ENCODE measurements around the gene NTM. TPM values are rescaled to one million over a fixed set of nuclear protein-coding genes. Genes with fewer than 3 reads are reported as not detected.

The NTM gene
- polyA plus RNA-seq, 1 donor (not counting 4 experiments of a cell fraction or from before 2014, with no cell fraction given), result 47.9 TPM

DNA sequence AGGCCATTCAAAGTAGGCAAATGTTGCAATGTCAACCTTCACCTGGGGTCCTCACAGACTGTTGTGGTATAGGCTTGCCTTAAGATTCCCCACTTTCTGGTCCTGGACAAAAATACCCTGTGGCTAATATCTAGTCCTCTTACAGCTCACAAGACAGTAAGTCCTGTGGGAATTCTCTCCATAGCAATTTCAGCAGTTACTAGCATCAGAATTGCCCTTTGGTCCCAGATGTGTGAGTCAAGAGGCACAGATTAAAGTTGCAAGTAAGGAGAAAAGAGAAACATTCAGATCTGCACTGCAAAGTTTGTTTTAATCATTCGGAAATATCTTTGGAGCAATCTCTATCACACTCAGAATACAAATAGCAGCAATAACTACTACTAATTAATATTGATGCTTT lies 420.2 kb downstream of the NTM start:
- FAIRE-seq (no peak), DNase-seq (ENCODE audit: low read depth, low spot score) (no peak)
- H3K9me1 ChIP-seq (ENCODE audit: control insufficient read depth, extremely low read depth, insufficient read depth, low read length), result no peaks in the 10 kb centered on the region
- no peaks in the 10 kb centered on the region for H4K20me1 ChIP-seq (ENCODE audit: control insufficient read depth, extremely low read depth, insufficient read depth, low read length)
- no peaks in the 10 kb centered on the region for H3K9me3 ChIP-seq (ENCODE audit: control insufficient read depth, low read depth, low read length)
- H3K79me2 ChIP-seq (ENCODE audit: control insufficient read depth, insufficient read depth, low read length), result no peaks in the 10 kb centered on the region
- H3K4me3 ChIP-seq (ENCODE audit: control insufficient read depth in 2 of 3, extremely low read depth in 1 of 3, insufficient read depth in 2 of 3, low read depth in 1 of 3, low read length in 3 of 3), result no peak overlapping the region
- no peak for TF ChIP-seq EZH2 (IDR thresholded peaks at IDR 0.05; ENCODE audit: low read length)
- no peak for TF ChIP-seq CTCF (optimal IDR thresholded peaks at IDR 0.05 in 1 of 3, IDR thresholded peaks at IDR 0.05 in 1 of 3, conservative IDR thresholded peaks at IDR 0.05 in 1 of 3; ENCODE audit: extremely low read depth in 1 of 3, insufficient read depth in 2 of 3, low read length in 3 of 3)
- H3K4me1 ChIP-seq (ENCODE audit: control insufficient read depth, extremely low read depth, insufficient read depth, low read length), result no peaks in the 10 kb centered on the region
- H3K27me3 ChIP-seq (ENCODE audit: control insufficient read depth, extremely low read depth, insufficient read depth, low read length), result no peaks in the 10 kb centered on the region
- no peak overlapping the region for H3K4me2 ChIP-seq (ENCODE audit: control insufficient read depth, extremely low read depth, insufficient read depth, low read depth, low read length)
- no peak overlapping the region for H2AFZ ChIP-seq (ENCODE audit: control insufficient read depth, low read length)
- H3K27ac ChIP-seq (ENCODE audit: control insufficient read depth, insufficient read depth, low read length), result no peak overlapping the region
- H3K36me3 ChIP-seq (ENCODE audit: control insufficient read depth in 2 of 2, extremely low read depth in 1 of 2, insufficient read depth in 2 of 2, low read length in 2 of 2), result no peaks in the 10 kb centered on the region
- H3K9ac ChIP-seq (ENCODE audit: control insufficient read depth, extremely low read depth, insufficient read depth, low read length), result no peak overlapping the region
- dilution Hi-C loops (cut with MboI; ENCODE audit: extremely low pct_ligation_motif_present, low sequenced_read_pairs), result no loop called here

DNA sequence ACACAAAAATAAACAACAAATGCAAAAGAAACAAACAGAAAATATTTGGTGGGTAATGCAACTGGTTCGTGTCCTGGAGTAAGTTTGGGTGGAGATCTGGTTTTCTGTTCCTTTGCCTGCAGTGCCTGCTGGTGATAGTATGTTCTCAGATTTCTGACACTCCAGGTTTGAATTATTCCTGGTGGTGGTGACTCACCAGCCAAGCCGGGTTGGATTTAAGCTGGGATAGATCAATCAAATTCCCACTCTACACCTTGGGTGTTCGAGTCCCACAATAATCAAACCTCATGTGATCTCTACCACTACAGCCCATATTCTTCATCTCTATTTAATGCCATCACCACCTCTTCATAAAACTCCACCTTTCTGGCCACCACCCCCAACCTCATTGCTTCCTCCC lies 421.8 kb downstream of the NTM start:
- Histone ChIP-seq H3K79me2 (ENCODE audit: control insufficient read depth, insufficient read depth, low read length) (no peaks in the 10 kb centered on the region), H3K4me2 (ENCODE audit: control insufficient read depth, extremely low read depth, insufficient read depth, low read depth, low read length) (no peak overlapping the region), H3K9me3 (ENCODE audit: control insufficient read depth, low read depth, low read length) (no peaks in the 10 kb centered on the region), H3K9me1 (ENCODE audit: control insufficient read depth, extremely low read depth, insufficient read depth, low read length) (no peaks in the 10 kb centered on the region), H3K27ac (ENCODE audit: control insufficient read depth, insufficient read depth, low read length) (no peak overlapping the region), H4K20me1 (ENCODE audit: control insufficient read depth, extremely low read depth, insufficient read depth, low read length) (no peaks in the 10 kb centered on the region), H3K36me3 (ENCODE audit: control insufficient read depth in 2 of 2, extremely low read depth in 1 of 2, insufficient read depth in 2 of 2, low read length in 2 of 2) (no peaks in the 10 kb centered on the region), H2AFZ (ENCODE audit: control insufficient read depth, low read length) (no peak overlapping the region), H3K9ac (ENCODE audit: control insufficient read depth, extremely low read depth, insufficient read depth, low read length) (no peak overlapping the region), H3K27me3 (ENCODE audit: control insufficient read depth, extremely low read depth, insufficient read depth, low read length) (no peaks in the 10 kb centered on the region), H3K4me1 (ENCODE audit: control insufficient read depth, extremely low read depth, insufficient read depth, low read length) (no peaks in the 10 kb centered on the region), H3K4me3 (ENCODE audit: control insufficient read depth in 2 of 3, extremely low read depth in 1 of 3, insufficient read depth in 2 of 3, low read depth in 1 of 3, low read length in 3 of 3) (no peak overlapping the region)
- no peak for TF ChIP-seq EZH2 (IDR thresholded peaks at IDR 0.05; ENCODE audit: low read length)
- TF ChIP-seq CTCF (optimal IDR thresholded peaks at IDR 0.05 in 1 of 3, IDR thresholded peaks at IDR 0.05 in 1 of 3, conservative IDR thresholded peaks at IDR 0.05 in 1 of 3; ENCODE audit: extremely low read depth in 1 of 3, insufficient read depth in 2 of 3, low read length in 3 of 3), result no peak
- dilution Hi-C loops (cut with MboI; ENCODE audit: extremely low pct_ligation_motif_present, low sequenced_read_pairs), result no loop called here
- FAIRE-seq (no peak), DNase-seq (ENCODE audit: low read depth, low spot score) (no peak)
